Psoas muscle (tissue), 8 donors: ENCODE measurements around the gene SHC3. TPM values are rescaled to one million over a fixed set of nuclear protein-coding genes. Genes with fewer than 3 reads are reported as not detected.

Experiments used
- ATAC-seq, 4 donors: fragments of 200-7000 bp; cut with Tn5 transposase; one replicate each; pipeline ENCODE4 v1.9.1; 2020; ENCODE audit warnings: moderate library complexity in 3 of 4, mild to moderate bottlenecking in 2 of 4
- DNase-seq, 2 donors: peaks; one replicate each; pipeline ENCODE4 v3.0.0-alpha.2; 2020
- H3K27ac ChIP-seq: fragments of 200-600 bp; one replicate; pipeline ENCODE4 v1.8.0; 2022
- H3K27me3 ChIP-seq, 3 donors: fragments of 200-600 bp in 1 of 3; one replicate each; pipeline versions ENCODE4 v1.6.1 to v1.8.0; 2013 to 2022; ENCODE audit warnings: low read length in 2 of 3, mild to moderate bottlenecking in 2 of 3, moderate library complexity in 1 of 3; ENCODE audit not compliant: insufficient read depth in 3 of 3
- H3K36me3 ChIP-seq, 2 donors: fragments of 200-600 bp in 1 of 2; one replicate each; pipeline versions ENCODE4 v1.6.1 to v1.8.0; 2013 to 2022; ENCODE audit warnings: low read depth in 1 of 2, mild to moderate bottlenecking in 1 of 2, moderate library complexity in 1 of 2; ENCODE audit not compliant: insufficient read depth in 1 of 2
- H3K4me1 ChIP-seq: fragments of 200-600 bp; one replicate; pipeline ENCODE4 v1.8.0; 2022
- H3K4me3 ChIP-seq: fragments of 200-600 bp; one replicate; pipeline ENCODE4 v1.8.0; 2022; ENCODE audit warnings: mild to moderate bottlenecking
- H3K9me3 ChIP-seq: fragments of 200-600 bp; one replicate; pipeline ENCODE4 v1.8.0; 2022
- CTCF ChIP-seq: fragments of 200-600 bp; IDR thresholded peaks from one replicate; pipeline ENCODE4 v1.8.0; 2022; ENCODE audit warnings: antibody characterized with exemption
- WGBS, 3 donors: extraction: QIAGEN DNeasy Blood & Tissue Kit; methylation state at CpG; one replicate each; pipeline versions ENCODE4 v1.1.6 to v1.1.7; 2013; 5-methylcytosine and 5-hydroxymethylcytosine counted together
- intact Hi-C, 2 donors: fragments of 100-400 bp; cut with DNase I; formaldehyde crosslinking; loops; one replicate each; pipeline versions ENCODE4 v1.11.0 to v1.14.2; 2022
- polyA plus RNA-seq, 3 donors: library from polyadenylated mRNA; stranded (reverse); fragments of 200-250 nt; gene quantifications; one replicate each; pipeline ENCODE4 v1.2.3, GENCODE V29; 2013
- total RNA-seq, 4 donors: library from RNA; stranded (reverse); fragmentation: NEBNext Ultra II Directional in 2 of 4; extraction: Animal tissue kit (Norgen Biotek cat#: 25700) in 2 of 4; gene quantifications; one replicate each; pipeline versions ENCODE4 v1.2.1 to v1.2.4, GENCODE V29; 2021 to 2023
- donor health status: healthy with polysubstance abuse.
- donor health status: DM: no; HTN: no; CAD: no; lungs with moderate emphysema.
- donor health status: Bipolar disorder and iron deficiency.
- donor health status: healthy.
- donor health status: DM: yes; HTN: yes; CAD: no.
- donor health status: DM: no; HTN: no; CAD: no.
- donor health status: DM: no; HTN: no; CAD: no.
- donor health status: DM: yes; HTN: yes; CAD: no.

The SHC3 gene
- total and polyA plus RNA-seq, 7 donors = 0.04 to 0.71 (median 0.20) TPM

- Histone ChIP-seq H3K4me1 (no peaks in the 10 kb centered on the region), H3K27me3 (no peaks in the 10 kb centered on the region), H3K36me3 (no peaks in the 10 kb centered on the region), H3K4me3 (no peak overlapping the region), H3K27ac (no peak overlapping the region), H3K9me3 (no peaks in the 10 kb centered on the region)
- 69 to 81% (median 76%) methylated on average over 3 of the region's 3 CpGs for WGBS, 3 donors
- TF ChIP-seq CTCF = no peak
- no peak for ATAC-seq
- no peak for DNase-seq
- intact Hi-C loops = no loop called here
These were observed 71.2 kb downstream of the SHC3 start for GRCh38 chr9:89107406-89107805.

- H3K27ac ChIP-seq = no peak overlapping the region
- H3K4me3 ChIP-seq = no peak overlapping the region
- H3K36me3 ChIP-seq = no peaks in the 10 kb centered on the region
- no peak for ATAC-seq
- H3K4me1 ChIP-seq = no peaks in the 10 kb centered on the region
- no peaks in the 10 kb centered on the region for H3K27me3 ChIP-seq
- 65 to 71% (median 70%) methylated on average over 10 of the region's 10 CpGs for WGBS, 3 donors
- TF ChIP-seq CTCF = no peak
- DNase-seq = no peak
- intact Hi-C loops = no loop called here
- H3K9me3 ChIP-seq = no peaks in the 10 kb centered on the region
These were observed 72.3 kb downstream of the SHC3 start for GRCh38 chr9:89106224-89106851.

GRCh38 chr9:89104821-89105220 is 73.8 kb downstream of the SHC3 start:
- no peak for DNase-seq
- intact Hi-C loops = no loop called here
- Histone ChIP-seq H3K36me3 (no peaks in the 10 kb centered on the region), H3K27ac (no peak overlapping the region), H3K27me3 (no peaks in the 10 kb centered on the region), H3K9me3 (no peaks in the 10 kb centered on the region), H3K4me1 (no peaks in the 10 kb centered on the region), H3K4me3 (no peak overlapping the region)
- ATAC-seq = no peak
- WGBS, 3 donors = 84 to 92% (median 89%) methylated on average over 4 of the region's 4 CpGs
- TF ChIP-seq CTCF = no peak

GRCh38 chr9:89097219-89097618 is 81.4 kb downstream of the SHC3 start:
- no peak for ATAC-seq

More at GRCh38 chr9:89097219-89097618, 81.4 kb downstream of the SHC3 start:
- Histone ChIP-seq H3K4me3 (no peak overlapping the region), H3K36me3 (no peaks in the 10 kb centered on the region), H3K27ac (no peak overlapping the region), H3K9me3 (no peaks in the 10 kb centered on the region), H3K4me1 (no peaks in the 10 kb centered on the region), H3K27me3 (no peaks in the 10 kb centered on the region)
- 59 to 94% (median 82%) methylated on average over 2 of the region's 2 CpGs for WGBS, 3 donors
- intact Hi-C loops = no loop called here
- no peak for DNase-seq
- TF ChIP-seq CTCF = no peak
